NCI-H2029 (cell line): Measurements from ENCODE around the gene MON1B.
"Not testable (repeated sequence)": the region's sequence is repeated elsewhere in the genome, so short reads cannot be mapped to it uniquely, and the experiment has no call there.

ENCODE experiments used
- DNase-seq: peaks from one replicate; lab custom pipeline; 2025; lab: John Stamatoyannopoulos, UW

Gene MON1B

GRCh38 chr16:77197747-77198146, 6.8 kb downstream of the MON1B start:
- DNase-seq: no peak

GRCh38 chr16:77199211-77199610, 8.2 kb downstream of the MON1B start, which contains the start of gene SYCE1L:
Gene SYCE1L, plus strand, starts transcription at chr16:77199408. Its CDS starts 44 bp downstream, at chr16:77199452.
- no peak for DNase-seq

GRCh38 chr16:77206533-77206932, 15.5 kb downstream of the MON1B start:
- DNase-seq: no peak

- no peak for DNase-seq
Measured at GRCh38 chr16:77207030-77207429, 16.0 kb downstream of the MON1B start.

- DNase-seq: no peak
Measured at GRCh38 chr16:77208382-77208781, 17.4 kb downstream of the MON1B start.

GRCh38 chr16:77211880-77212740, 21.1 kb downstream of the MON1B start:
- DNase-seq: peak; percentile 66

GRCh38 chr16:77212741-77213541, 22.0 kb downstream of the MON1B start:
- DNase-seq: peak; percentile 39

GRCh38 chr16:77213542-77214106, 22.6 kb downstream of the MON1B start:
- peak; percentile 59 for DNase-seq

- DNase-seq: no peak
Measured at GRCh38 chr16:77214411-77215138, 23.6 kb downstream of the MON1B start.

GRCh38 chr16:77219437-77219836, 28.4 kb downstream of the MON1B start:
- no peak for DNase-seq

- no peak for DNase-seq
Measured at GRCh38 chr16:77220427-77220826, 29.4 kb downstream of the MON1B start.

- no peak for DNase-seq
Measured at GRCh38 chr16:77221482-77221881, 30.5 kb downstream of the MON1B start.

GRCh38 chr16:77223184-77223583, 32.2 kb downstream of the MON1B start:
- DNase-seq: peak; percentile 7

GRCh38 chr16:77225182-77225581, 34.2 kb downstream of the MON1B start:
- DNase-seq: no peak

GRCh38 chr16:77227745-77228144, 36.8 kb downstream of the MON1B start:
- DNase-seq: no peak

GRCh38 chr16:77231047-77231446, 40.1 kb downstream of the MON1B start:
- DNase-seq: no peak

GRCh38 chr16:77233799-77234519, 43.0 kb downstream of the MON1B start:
- no peak for DNase-seq

GRCh38 chr16:77234611-77235010, 43.6 kb downstream of the MON1B start:
- no peak for DNase-seq

GRCh38 chr16:77236063-77236511, 45.1 kb downstream of the MON1B start:
- peak; percentile 45 for DNase-seq

- no peak for DNase-seq
Measured at GRCh38 chr16:77238593-77238992, 47.6 kb downstream of the MON1B start.

GRCh38 chr16:77242471-77242870, 51.5 kb downstream of the MON1B start:
- DNase-seq: not testable (repeated sequence)
